Upper lobe of right lung (tissue), 1 donor: ENCODE measurements around the gene MMP28. TPM values are rescaled to one million over a fixed set of nuclear protein-coding genes. Genes with fewer than 3 reads are reported as not detected.

Experiments
- ATAC-seq: fragments of 200-7000 bp; cut with Tn5 transposase; one replicate; pipeline ENCODE4 v1.9.1; 2020; ENCODE audit warnings: mild to moderate bottlenecking, moderate library complexity
- DNase-seq: peaks from one replicate; pipeline ENCODE4 v3.0.0-alpha.2; 2020
- H3K27ac ChIP-seq: fragments of 200-600 bp; one replicate; pipeline ENCODE4 v1.8.0; 2022
- H3K27me3 ChIP-seq: fragments of 200-600 bp; one replicate; pipeline ENCODE4 v1.8.0; 2022; ENCODE audit warnings: mild to moderate bottlenecking
- H3K36me3 ChIP-seq: fragments of 200-600 bp; one replicate; pipeline ENCODE4 v1.8.0; 2022
- H3K4me1 ChIP-seq: fragments of 200-600 bp; one replicate; pipeline ENCODE4 v1.8.0; 2022
- H3K4me3 ChIP-seq: fragments of 200-600 bp; one replicate; pipeline ENCODE4 v1.8.0; 2022; ENCODE audit warnings: mild to moderate bottlenecking
- H3K9me3 ChIP-seq: fragments of 200-600 bp; one replicate; pipeline ENCODE4 v1.8.0; 2022
- intact Hi-C: fragments of 100-400 bp; cut with DNase I; formaldehyde crosslinking; loops from one replicate; pipeline ENCODE4 v1.11.0; 2022
- total RNA-seq: library from RNA; stranded (reverse); fragmentation: NEBNext Ultra II Directional; extraction: Animal tissue kit (Norgen Biotek cat#: 25700); gene quantifications from one replicate; pipeline ENCODE4 v1.2.1, GENCODE V29; 2021
- TF ChIP-seq, protein P1 (sequence below): fragments of 200-600 bp; IDR thresholded peaks from one replicate; pipeline ENCODE4 v1.8.0; 2022; ENCODE audit warnings: antibody characterized with exemption
- donor health status: DM: no; HTN: yes; CAD: no; lungs with severe emphysema.

The MMP28 gene
- total RNA-seq, 1 donor from 2014 or later = 55.6 TPM

DNA sequence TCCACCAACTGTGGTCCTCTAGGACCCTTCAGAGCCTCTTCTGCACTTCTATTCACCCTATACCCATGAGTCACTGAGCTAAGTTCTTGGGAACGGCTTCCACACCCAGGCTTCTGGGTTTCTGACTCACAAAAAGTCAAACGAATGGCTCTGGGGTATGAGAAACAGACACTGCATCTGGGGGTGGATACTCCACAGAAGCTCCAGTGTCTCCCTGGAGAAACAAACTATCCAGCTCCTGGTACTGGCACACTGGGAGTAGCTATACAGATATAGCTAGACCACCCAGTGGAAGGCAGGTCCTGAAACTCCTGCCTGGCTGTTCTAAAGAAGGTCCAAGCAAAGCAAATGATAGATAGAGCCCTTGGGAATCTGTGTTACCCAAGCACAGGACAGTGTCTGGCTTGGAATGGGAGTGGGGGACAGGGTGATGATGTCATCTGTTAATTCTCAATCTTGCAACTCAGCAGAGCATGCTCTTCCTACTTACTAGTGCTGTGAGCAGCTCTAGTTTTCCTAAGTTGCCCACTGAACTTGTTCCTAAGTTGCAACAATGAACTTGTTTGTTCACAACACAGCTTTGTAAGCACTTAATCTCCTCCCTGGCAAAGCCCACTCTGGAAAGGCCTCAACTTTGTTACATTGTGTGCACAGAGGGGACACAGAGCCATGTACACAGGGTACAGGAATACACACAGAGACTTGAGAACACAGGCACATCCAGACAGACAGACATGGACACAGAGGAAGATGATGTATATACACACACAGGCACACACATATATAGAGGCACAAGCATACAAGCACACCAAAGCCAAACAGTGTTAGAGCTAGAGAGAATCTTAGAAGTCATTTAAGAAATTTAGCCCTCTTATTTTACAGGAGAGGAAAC, 6.7 kb downstream of the MMP28 start:
- H3K27me3 ChIP-seq = no peaks in the 10 kb centered on the region
- ATAC-seq = peak; percentile 24
- H3K27ac ChIP-seq = peak overlapping the region; percentile 38
- H3K9me3 ChIP-seq = no peaks in the 10 kb centered on the region
- TF ChIP-seq, protein P1, sequence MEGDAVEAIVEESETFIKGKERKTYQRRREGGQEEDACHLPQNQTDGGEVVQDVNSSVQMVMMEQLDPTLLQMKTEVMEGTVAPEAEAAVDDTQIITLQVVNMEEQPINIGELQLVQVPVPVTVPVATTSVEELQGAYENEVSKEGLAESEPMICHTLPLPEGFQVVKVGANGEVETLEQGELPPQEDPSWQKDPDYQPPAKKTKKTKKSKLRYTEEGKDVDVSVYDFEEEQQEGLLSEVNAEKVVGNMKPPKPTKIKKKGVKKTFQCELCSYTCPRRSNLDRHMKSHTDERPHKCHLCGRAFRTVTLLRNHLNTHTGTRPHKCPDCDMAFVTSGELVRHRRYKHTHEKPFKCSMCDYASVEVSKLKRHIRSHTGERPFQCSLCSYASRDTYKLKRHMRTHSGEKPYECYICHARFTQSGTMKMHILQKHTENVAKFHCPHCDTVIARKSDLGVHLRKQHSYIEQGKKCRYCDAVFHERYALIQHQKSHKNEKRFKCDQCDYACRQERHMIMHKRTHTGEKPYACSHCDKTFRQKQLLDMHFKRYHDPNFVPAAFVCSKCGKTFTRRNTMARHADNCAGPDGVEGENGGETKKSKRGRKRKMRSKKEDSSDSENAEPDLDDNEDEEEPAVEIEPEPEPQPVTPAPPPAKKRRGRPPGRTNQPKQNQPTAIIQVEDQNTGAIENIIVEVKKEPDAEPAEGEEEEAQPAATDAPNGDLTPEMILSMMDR = no peak
- no peaks in the 10 kb centered on the region for H3K36me3 ChIP-seq
- peaks cover 29% of the 10 kb centered on the region for H3K4me1 ChIP-seq
- no peak for DNase-seq
- intact Hi-C loops = no loop called here
- no peak overlapping the region for H3K4me3 ChIP-seq

DNA sequence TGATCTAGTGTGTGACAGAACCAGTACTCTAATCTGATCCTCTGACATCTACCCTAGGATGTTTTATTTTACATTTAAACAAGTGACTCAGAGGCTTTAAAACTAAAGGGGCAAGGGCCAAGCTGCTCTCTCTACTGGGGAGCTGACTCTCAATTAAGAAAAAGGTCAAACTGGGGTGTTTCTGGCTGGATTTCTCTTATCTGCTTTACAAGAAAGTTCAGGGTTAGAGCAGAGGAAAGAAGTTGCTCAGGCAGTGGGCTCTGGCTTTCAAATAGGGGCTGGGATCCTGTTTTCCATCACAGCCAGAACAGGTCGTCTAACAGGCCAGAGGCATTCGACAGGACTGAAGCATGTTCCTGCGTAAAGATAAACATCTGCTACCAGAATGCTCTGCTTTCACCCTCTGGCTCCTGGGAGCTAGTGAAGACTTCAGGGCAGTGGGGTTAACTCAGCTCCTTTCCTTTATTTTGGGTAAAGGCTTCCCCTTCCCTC, 8.5 kb downstream of the MMP28 start:
- Histone ChIP-seq H3K9me3 (no peaks in the 10 kb centered on the region), H3K4me1 (peaks cover 41% of the 10 kb centered on the region), H3K4me3 (no peak overlapping the region), H3K27ac (peak overlapping the region; percentile 7), H3K36me3 (no peaks in the 10 kb centered on the region), H3K27me3 (no peaks in the 10 kb centered on the region)
- TF ChIP-seq, protein P1 = no peak
- ATAC-seq (no peak), DNase-seq (no peak)
- intact Hi-C loops = no loop called here

DNA sequence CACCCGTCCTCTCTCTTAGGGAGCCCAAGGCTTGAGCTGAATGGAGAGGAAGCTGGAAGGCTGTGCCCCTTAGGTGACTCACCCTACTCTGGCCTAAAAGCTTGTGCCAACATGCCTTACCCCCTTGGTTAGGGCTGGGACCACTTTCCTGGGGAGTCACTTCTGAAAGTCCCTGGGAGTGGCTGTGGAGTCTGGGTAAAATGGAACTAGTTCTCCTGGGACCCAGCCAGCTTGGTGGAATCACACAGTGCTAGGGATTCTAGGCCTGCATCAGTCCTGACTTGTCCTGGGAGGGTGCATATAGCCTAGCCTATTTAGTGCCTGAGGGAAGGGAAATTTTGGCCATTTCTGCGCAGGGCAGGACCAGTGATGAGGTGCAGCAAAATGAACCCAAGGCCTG, 10.5 kb downstream of the MMP28 start:
- TF ChIP-seq, protein P1 = no peak
- peaks cover 41% of the 10 kb centered on the region for H3K4me1 ChIP-seq
- H3K27me3 ChIP-seq = no peaks in the 10 kb centered on the region
- peak overlapping the region; percentile 55 for H3K27ac ChIP-seq
- H3K9me3 ChIP-seq = no peaks in the 10 kb centered on the region
- no peak overlapping the region for H3K4me3 ChIP-seq
- no peaks in the 10 kb centered on the region for H3K36me3 ChIP-seq
- intact Hi-C loops = no loop called here
- DNase-seq (no peak), ATAC-seq (peak; percentile 16)

DNA sequence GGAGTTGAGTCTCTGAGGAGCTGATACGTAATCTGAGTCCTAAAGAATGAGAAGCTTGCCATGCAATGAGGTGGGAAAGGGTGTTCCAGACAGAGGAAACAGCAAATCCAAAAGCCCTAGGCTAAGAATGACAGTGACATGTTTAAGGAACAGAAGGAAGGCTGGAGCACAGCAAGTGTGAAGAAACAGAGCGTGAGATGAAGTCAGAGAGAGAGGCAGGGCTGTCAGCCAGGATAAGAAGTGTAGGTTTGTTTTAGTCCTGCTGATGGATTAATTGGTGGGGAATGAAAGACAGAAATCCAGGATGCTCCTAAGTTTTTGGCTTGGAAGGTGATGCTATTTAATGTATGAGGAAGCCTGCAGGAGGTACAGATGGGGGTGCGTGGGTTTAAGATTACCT, 14.5 kb downstream of the MMP28 start:
- Histone ChIP-seq H3K4me3 (no peak overlapping the region), H3K36me3 (no peaks in the 10 kb centered on the region), H3K27me3 (no peaks in the 10 kb centered on the region), H3K9me3 (no peaks in the 10 kb centered on the region), H3K4me1 (peaks cover 37% of the 10 kb centered on the region), H3K27ac (no peak overlapping the region)
- ATAC-seq (no peak), DNase-seq (no peak)
- intact Hi-C loops = no loop called here
- TF ChIP-seq, protein P1 = no peak

DNA sequence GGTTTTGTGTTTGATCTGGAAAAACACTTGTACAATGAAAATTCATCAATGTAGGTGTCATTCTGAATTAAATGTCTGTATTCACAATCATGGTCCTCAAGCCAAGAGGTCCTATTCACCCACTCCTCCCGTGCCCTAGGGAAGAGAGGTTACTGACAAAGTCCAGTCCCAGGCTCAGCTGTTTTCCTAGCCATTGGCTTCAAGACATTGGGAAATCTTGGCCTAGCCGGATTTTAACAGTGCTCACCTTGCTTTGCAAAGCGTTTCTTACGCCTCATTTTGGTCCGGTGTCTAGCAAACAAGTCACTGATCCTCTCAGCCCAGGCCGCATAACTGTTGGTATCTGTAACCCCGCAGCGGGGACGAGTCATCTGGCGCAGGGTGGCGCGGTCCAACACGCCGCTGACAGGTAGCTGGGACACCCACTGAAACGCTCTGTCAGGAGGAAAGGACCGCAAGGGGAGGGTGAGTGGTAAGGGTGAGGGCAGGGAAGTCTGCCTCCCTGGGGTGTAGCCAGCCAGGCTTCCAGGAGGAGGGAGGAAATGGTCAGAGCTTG, 16.7 kb downstream of the MMP28 start:
- ATAC-seq (no peak), DNase-seq (no peak)
- Histone ChIP-seq H3K4me1 (peaks cover 52% of the 10 kb centered on the region), H3K4me3 (no peak overlapping the region), H3K9me3 (no peaks in the 10 kb centered on the region), H3K36me3 (no peaks in the 10 kb centered on the region), H3K27ac (peak overlapping the region; percentile 49), H3K27me3 (no peaks in the 10 kb centered on the region)
- intact Hi-C loops = no loop called here
- TF ChIP-seq, protein P1 = no peak
